Stomach (tissue), 4 donors: ENCODE measurements around the gene NAALAD2.

Experiments used
- EP300 ChIP-seq: sonication (generic); formaldehyde crosslinking; IDR thresholded peaks from one replicate; pipeline ENCODE4 v1.6.1; 2017; ENCODE audit warnings: antibody characterized with exemption
- POLR2A ChIP-seq, 4 donors: fragments of 450-650 bp; IDR thresholded peaks; one replicate each; pipeline ENCODE4 v1.6.1; 2016; ENCODE audit warnings: antibody characterized with exemption in 4 of 4, control low read depth in 2 of 4, mild to moderate bottlenecking in 1 of 4, moderate library complexity in 1 of 4
- POLR2AphosphoS5 ChIP-seq, 3 donors: sonication (generic); formaldehyde crosslinking; IDR thresholded peaks; one replicate each; pipeline ENCODE4 v1.6.1; 2016; ENCODE audit warnings: antibody characterized with exemption in 3 of 3
- TF ChIP-seq, protein P1 (sequence below), 7 experiments: fragments of 450-650 bp in 4 of 7; fragments of 200-600 bp in 3 of 7; sonication (generic) in 3 of 7; IDR thresholded peaks; one replicate each; pipeline ENCODE4 v1.5.1; 2016 to 2019; ENCODE audit warnings: antibody characterized with exemption in 7 of 7, control low read depth in 2 of 7, mild to moderate bottlenecking in 1 of 7

DNA sequence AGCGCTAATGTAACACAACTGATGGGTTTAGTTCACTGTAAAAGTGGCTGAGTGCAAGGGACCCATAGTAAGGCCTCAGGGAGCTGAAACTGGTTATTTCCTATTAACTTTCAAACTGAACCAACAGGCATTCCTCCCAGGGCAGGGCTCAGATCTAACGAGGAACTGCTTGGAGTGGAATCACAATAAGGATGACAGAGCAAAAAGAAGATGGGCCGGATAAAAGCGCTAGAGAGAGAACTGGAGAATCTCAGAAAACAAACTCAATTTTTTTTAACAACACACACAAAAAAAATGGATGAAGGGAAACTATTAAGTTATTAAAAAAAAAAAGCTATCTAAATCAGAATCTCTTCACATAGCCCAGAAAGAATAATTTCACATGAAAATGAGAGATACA, 102.5 kb downstream of the NAALAD2 start:
- no peak for TF ChIP-seq POLR2A (IDR thresholded peaks at IDR 0.05)
- TF ChIP-seq, protein P1, sequence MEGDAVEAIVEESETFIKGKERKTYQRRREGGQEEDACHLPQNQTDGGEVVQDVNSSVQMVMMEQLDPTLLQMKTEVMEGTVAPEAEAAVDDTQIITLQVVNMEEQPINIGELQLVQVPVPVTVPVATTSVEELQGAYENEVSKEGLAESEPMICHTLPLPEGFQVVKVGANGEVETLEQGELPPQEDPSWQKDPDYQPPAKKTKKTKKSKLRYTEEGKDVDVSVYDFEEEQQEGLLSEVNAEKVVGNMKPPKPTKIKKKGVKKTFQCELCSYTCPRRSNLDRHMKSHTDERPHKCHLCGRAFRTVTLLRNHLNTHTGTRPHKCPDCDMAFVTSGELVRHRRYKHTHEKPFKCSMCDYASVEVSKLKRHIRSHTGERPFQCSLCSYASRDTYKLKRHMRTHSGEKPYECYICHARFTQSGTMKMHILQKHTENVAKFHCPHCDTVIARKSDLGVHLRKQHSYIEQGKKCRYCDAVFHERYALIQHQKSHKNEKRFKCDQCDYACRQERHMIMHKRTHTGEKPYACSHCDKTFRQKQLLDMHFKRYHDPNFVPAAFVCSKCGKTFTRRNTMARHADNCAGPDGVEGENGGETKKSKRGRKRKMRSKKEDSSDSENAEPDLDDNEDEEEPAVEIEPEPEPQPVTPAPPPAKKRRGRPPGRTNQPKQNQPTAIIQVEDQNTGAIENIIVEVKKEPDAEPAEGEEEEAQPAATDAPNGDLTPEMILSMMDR (IDR thresholded peaks at IDR 0.05) = no peak
- no peak for TF ChIP-seq POLR2AphosphoS5 (IDR thresholded peaks at IDR 0.05)
- no peak for TF ChIP-seq EP300
